HEK293 (cell line): Measurements from ENCODE around the gene SLC27A2.

ENCODE experiments used
- BCL11A ChIP-seq: fragments of 450-650 bp; formaldehyde crosslinking; IDR thresholded peaks from 2 replicates; pipeline ENCODE4 v1.5.1; 2016; ENCODE audit warnings: low read depth, missing biosample characterization, missing genetic modification characterization
- CTCF ChIP-seq: fragments of 450-650 bp; formaldehyde crosslinking; IDR thresholded peaks from 2 replicates; pipeline ENCODE4 v1.5.1; 2016; ENCODE audit warnings: missing biosample characterization, missing genetic modification characterization
- YY1 ChIP-seq: fragments of 450-650 bp; formaldehyde crosslinking; IDR thresholded peaks from 2 replicates; pipeline ENCODE4 v1.5.1; 2018; ENCODE audit warnings: missing biosample characterization, missing genetic modification characterization
- ZBTB1 ChIP-seq: fragments of 450-650 bp; formaldehyde crosslinking; IDR thresholded peaks from 2 replicates; pipeline ENCODE4 v1.5.1; 2016; ENCODE audit warnings: missing biosample characterization, missing genetic modification characterization
- ZBTB11 ChIP-seq: fragments of 450-650 bp; formaldehyde crosslinking; conservative IDR thresholded peaks from 2 replicates; pipeline ENCODE4 v1.5.1; 2016; ENCODE audit warnings: low read depth, missing biosample characterization, missing genetic modification characterization
- ZFP37 ChIP-seq: fragments of 450-650 bp; formaldehyde crosslinking; IDR thresholded peaks from 2 replicates; pipeline ENCODE4 v1.5.1; 2016; ENCODE audit warnings: missing biosample characterization, missing genetic modification characterization
- ZNF112 ChIP-seq: fragments of 450-650 bp; formaldehyde crosslinking; IDR thresholded peaks from 2 replicates; pipeline ENCODE4 v1.5.0; 2017; ENCODE audit warnings: missing biosample characterization, missing genetic modification characterization
- ZNF114 ChIP-seq: fragments of 450-650 bp; formaldehyde crosslinking; IDR thresholded peaks from 2 replicates; pipeline ENCODE4 v1.5.0; 2017; ENCODE audit warnings: missing biosample characterization, missing genetic modification characterization
- ZNF777 ChIP-seq: fragments of 450-650 bp; formaldehyde crosslinking; IDR thresholded peaks from 2 replicates; pipeline ENCODE4 v1.5.1; 2017; ENCODE audit warnings: missing biosample characterization, missing genetic modification characterization, borderline replicate concordance

GRCh38 chr15:50209809-50210208, 27.8 kb downstream of the SLC27A2 start:
- TF ChIP-seq CTCF (tag by site-specific recombination) = no peak
- no peak for TF ChIP-seq ZNF112 (tag by site-specific recombination)
- TF ChIP-seq ZBTB11 = no peak
- TF ChIP-seq ZNF777 (tag by site-specific recombination) = no peak
- TF ChIP-seq BCL11A (tag by site-specific recombination) = no peak
- TF ChIP-seq ZBTB1 (tag by site-specific recombination) = no peak
- TF ChIP-seq YY1 = no peak
- no peak for TF ChIP-seq ZNF114 (tag by site-specific recombination)
- TF ChIP-seq ZFP37 = no peak
